Activated CD4-positive, alpha-beta T cell treated with anti-CD3 and anti-CD28 coated beads, Interleukin-2, amount 10 ng/mL, durations not matched to agents 7 days and 5 days (primary cell): ENCODE results near the gene HSPG2. TPM values are rescaled to one million over a fixed set of nuclear protein-coding genes. Genes with fewer than 3 reads are reported as not detected.

Experiments used
- CTCF ChIA-PET: fragments of 350-600 bp; sonication (Branson Sonifier 250); formaldehyde crosslinking; loops from one replicate; lab custom pipeline; 2021; ENCODE audit warnings: antibody characterized with exemption; lab: Charles Lee
- POLR2A ChIA-PET: fragments of 350-600 bp; sonication (Branson Sonifier 250); formaldehyde crosslinking; loops from one replicate; lab custom pipeline; 2021; ENCODE audit warnings: antibody characterized with exemption; lab: Charles Lee
- DNase-seq: peaks from one replicate; pipeline ENCODE4 v3.0.0-alpha.2; 2020
- H3K27ac Mint-ChIP-seq: one replicate; pipeline ENCODE4 v1.8.0; 2021; ENCODE audit warnings: mild to moderate bottlenecking, moderate library complexity, mixed read lengths
- H3K27me3 Mint-ChIP-seq: one replicate; pipeline ENCODE4 v1.8.0; 2021; ENCODE audit warnings: mixed read lengths
- H3K36me3 Mint-ChIP-seq: one replicate; pipeline ENCODE4 v1.8.0; 2021; ENCODE audit warnings: low read depth, mixed read lengths
- H3K4me1 Mint-ChIP-seq: one replicate; pipeline ENCODE4 v1.8.0; 2021; ENCODE audit warnings: mixed read lengths
- H3K4me3 Mint-ChIP-seq: one replicate; pipeline ENCODE4 v1.8.0; 2021; ENCODE audit warnings: mild to moderate bottlenecking, moderate library complexity, mixed read lengths
- H3K9me3 Mint-ChIP-seq: one replicate; pipeline ENCODE4 v1.8.0; 2021; ENCODE audit warnings: mixed read lengths
- total RNA-seq, 2 experiments: library from RNA; stranded (reverse); gene quantifications; one replicate each; pipeline ENCODE4 v1.2.3, GENCODE V29; 2021

HSPG2 gene
- total RNA-seq, 2 experiments from 2014 or later = 1.9 to 2.3 TPM

- no peak for DNase-seq
- Mint-ChIP-seq H3K36me3 (no peaks in the 10 kb centered on the region), H3K4me1 (no peaks in the 10 kb centered on the region), H3K4me3 (no peak overlapping the region), H3K27ac (no peak overlapping the region), H3K27me3 (no peaks in the 10 kb centered on the region), H3K9me3 (no peaks in the 10 kb centered on the region)
- CTCF ChIA-PET = no interaction called here
- POLR2A ChIA-PET = no interaction called here
These were observed 56.5 kb downstream of the HSPG2 start for GRCh38 chr1:21880619-21880970.

DNA sequence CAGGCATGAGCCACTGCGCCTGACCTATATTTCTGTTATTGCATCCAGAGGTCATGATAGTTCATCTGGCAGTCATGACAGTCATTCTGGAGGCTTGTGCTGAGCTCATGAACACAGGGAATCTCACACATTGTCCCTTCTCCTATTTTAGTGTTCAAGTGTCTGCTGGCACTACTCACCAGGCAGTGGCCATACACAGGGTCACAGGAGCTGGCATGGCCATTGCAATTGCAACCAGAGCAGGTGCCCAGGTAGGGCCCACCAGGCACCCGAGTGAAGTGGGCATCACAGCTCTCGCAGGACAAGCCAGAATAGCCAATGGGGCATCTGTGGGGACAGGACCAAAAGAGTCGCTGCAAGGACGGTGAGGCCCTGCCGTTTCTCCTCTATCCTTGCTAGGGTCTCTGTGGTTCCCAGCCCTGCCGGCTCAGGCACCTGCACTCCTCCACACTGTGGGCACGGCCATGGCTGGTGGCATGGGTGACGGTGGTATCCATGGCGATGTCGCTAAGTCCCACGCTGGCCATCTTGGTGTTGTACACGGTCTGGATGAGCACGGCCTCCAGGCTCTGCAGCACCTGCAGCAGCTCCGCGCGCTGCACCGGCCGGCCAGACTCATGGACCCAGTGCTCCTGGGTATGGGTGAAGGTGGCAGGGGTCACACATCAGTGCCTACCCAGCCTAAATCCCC is 57.0 kb downstream of the HSPG2 start:
- Mint-ChIP-seq H3K27ac (no peak overlapping the region), H3K4me3 (no peak overlapping the region), H3K36me3 (no peaks in the 10 kb centered on the region), H3K9me3 (no peaks in the 10 kb centered on the region), H3K4me1 (no peaks in the 10 kb centered on the region), H3K27me3 (no peaks in the 10 kb centered on the region)
- CTCF ChIA-PET = no interaction called here
- POLR2A ChIA-PET = no interaction called here
- no peak for DNase-seq

GRCh38 chr1:21878840-21879478 is 58.2 kb downstream of the HSPG2 start:
- no peak overlapping the region for H3K27ac Mint-ChIP-seq
- POLR2A ChIA-PET = no interaction called here
- no peaks in the 10 kb centered on the region for H3K36me3 Mint-ChIP-seq

DNA sequence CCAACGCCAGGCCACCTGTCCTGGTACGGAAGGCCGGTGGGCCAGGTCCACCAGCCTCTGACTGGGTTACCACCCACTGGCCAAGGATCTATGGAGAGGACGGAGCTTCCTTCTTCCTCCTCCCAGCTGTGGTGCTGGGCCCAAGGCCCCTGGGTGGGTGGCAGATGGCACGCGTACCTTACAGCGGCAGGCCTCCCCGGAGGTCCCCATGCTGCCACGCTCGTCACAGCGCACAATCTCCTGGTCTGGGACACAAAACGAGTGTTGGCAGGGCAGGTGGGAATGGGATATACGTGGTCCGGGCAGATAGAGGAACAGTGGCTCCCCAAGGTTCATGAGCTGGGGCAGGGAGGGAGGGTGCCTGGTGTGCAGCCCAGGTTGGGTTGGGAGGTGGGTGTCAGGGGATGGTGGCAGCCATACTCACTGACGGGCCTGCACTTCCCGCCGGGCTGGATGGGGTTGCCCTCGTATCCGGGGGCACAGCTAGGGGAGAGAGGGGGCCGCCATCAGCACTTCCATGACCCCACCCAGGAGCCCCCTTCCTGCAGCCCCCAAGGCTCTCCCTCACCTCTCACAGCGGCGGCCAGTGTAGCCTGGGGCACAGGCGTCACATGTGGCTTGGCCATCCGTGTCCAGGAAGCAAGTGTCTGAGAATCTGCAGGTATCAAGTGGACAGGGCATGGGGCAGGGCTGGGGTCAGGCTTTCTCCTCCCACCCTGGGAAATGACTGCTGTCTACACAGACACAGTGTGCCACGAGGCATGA is 58.9 kb downstream of the HSPG2 start:
- H3K4me3 Mint-ChIP-seq = no peak overlapping the region
- CTCF ChIA-PET = no interaction called here
- no peaks in the 10 kb centered on the region for H3K36me3 Mint-ChIP-seq
- H3K27ac Mint-ChIP-seq = no peak overlapping the region
- H3K27me3 Mint-ChIP-seq = no peaks in the 10 kb centered on the region
- POLR2A ChIA-PET = no interaction called here
- H3K4me1 Mint-ChIP-seq = no peaks in the 10 kb centered on the region
- no peaks in the 10 kb centered on the region for H3K9me3 Mint-ChIP-seq
- no peak for DNase-seq

More at GRCh38 chr1:21878840-21879478, 58.2 kb downstream of the HSPG2 start:
- CTCF ChIA-PET = no interaction called here
- no peaks in the 10 kb centered on the region for H3K9me3 Mint-ChIP-seq
- no peak for DNase-seq
- H3K4me1 Mint-ChIP-seq = no peaks in the 10 kb centered on the region
- H3K27me3 Mint-ChIP-seq = no peaks in the 10 kb centered on the region
- no peak overlapping the region for H3K4me3 Mint-ChIP-seq

- Mint-ChIP-seq H3K27me3 (no peaks in the 10 kb centered on the region), H3K27ac (no peak overlapping the region), H3K36me3 (no peaks in the 10 kb centered on the region), H3K9me3 (no peaks in the 10 kb centered on the region), H3K4me1 (no peaks in the 10 kb centered on the region), H3K4me3 (no peak overlapping the region)
- POLR2A ChIA-PET = no interaction called here
- CTCF ChIA-PET = no interaction called here
- DNase-seq = no peak
These were observed 60.8 kb downstream of the HSPG2 start for GRCh38 chr1:21876267-21876666.

DNA sequence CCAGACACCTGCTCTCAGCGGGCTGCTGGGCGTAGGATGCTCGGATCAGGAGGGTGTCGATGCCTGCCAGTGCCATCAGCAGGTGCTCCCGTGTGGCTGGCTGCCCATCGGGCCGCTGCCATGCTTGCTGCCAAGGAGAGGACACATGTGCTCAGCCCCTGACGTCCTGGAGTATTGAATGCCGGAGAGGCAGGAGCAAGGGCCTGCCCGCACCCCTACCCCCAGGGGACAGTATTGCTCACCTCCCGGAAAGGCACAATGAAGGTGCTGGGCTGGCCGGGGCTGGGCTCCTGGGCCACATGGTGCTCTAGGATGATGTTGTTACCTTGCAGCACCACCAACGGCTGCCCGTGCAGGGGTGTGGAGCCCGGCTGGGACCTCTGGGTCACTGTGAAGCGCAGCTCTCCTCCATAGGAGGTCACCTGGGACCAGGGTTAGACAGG is 61.5 kb downstream of the HSPG2 start:
- ChIA-PET CTCF (no interaction called here), POLR2A (no interaction called here)
- H3K27ac Mint-ChIP-seq = no peak overlapping the region
- H3K36me3 Mint-ChIP-seq = no peaks in the 10 kb centered on the region
- no peak for DNase-seq
- no peaks in the 10 kb centered on the region for H3K9me3 Mint-ChIP-seq
- H3K27me3 Mint-ChIP-seq = no peaks in the 10 kb centered on the region
- H3K4me3 Mint-ChIP-seq = no peak overlapping the region
- no peaks in the 10 kb centered on the region for H3K4me1 Mint-ChIP-seq

DNA sequence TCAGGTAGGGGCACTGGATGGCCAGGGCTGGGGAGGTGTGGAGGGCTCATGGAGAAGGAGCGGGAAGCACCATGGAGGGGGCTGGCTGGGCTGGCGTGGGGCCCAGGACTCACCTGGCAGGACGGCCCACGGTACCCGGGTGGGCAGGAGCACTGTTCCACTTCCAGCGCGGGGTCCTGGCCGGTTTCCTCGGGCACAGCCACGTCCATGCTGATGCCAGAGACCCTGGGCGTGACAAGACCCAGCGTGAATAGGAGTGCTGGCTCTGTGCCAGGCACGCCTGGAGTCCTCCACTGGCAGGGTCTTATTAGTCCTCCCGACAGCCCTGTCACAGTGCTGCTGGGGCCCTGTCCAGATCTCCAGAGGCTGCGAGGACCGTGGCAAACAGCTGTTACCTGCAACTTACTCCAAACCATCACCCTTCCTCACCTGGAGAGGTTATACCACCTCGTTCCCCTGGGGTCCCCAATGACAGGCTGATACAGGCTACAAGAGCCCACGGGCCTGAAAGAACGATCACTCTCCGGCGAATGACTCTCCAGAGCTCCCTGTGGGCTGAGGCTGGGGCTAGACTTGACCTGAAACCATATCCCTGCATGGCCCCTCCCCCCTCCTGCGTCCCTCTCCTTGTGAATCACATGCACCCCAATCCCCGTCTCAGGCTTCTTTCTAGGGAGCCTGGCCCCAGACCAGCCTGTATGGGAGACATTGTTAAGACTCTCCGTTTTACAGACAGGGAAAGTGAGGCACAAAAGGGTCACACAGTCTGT is 62.1 kb downstream of the HSPG2 start:
- CTCF ChIA-PET = no interaction called here
- POLR2A ChIA-PET = no interaction called here
- no peak overlapping the region for H3K4me3 Mint-ChIP-seq
- H3K36me3 Mint-ChIP-seq = no peaks in the 10 kb centered on the region
- DNase-seq = no peak
- no peaks in the 10 kb centered on the region for H3K4me1 Mint-ChIP-seq
- no peak overlapping the region for H3K27ac Mint-ChIP-seq
- H3K9me3 Mint-ChIP-seq = no peaks in the 10 kb centered on the region
- H3K27me3 Mint-ChIP-seq = no peaks in the 10 kb centered on the region

DNA sequence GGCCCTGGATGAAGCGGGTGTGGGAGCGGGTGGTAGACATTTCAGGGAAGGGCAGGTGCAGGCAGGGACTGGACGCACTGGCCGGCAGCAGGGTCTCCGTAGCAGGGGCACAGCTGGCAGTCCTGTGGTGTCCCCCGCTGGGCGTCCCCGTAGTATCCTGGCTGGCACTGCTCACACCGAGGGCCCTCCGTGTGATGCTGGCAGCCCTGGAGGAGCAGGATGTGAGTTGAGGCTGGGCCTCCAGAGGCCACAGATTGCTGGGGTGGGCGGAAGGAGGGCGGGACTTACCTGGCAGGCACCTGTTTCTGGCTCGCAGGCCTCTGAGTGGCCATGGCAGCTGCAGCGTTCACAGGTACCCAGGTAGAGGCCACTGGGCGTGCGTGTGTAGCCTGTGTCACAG is 62.8 kb downstream of the HSPG2 start:
- Mint-ChIP-seq H3K9me3 (no peaks in the 10 kb centered on the region), H3K27me3 (no peaks in the 10 kb centered on the region), H3K27ac (no peak overlapping the region), H3K4me1 (no peaks in the 10 kb centered on the region), H3K4me3 (no peak overlapping the region), H3K36me3 (no peaks in the 10 kb centered on the region)
- ChIA-PET CTCF (no interaction called here), POLR2A (no interaction called here)
- DNase-seq = no peak

GRCh38 chr1:21873761-21874160 is 63.3 kb downstream of the HSPG2 start:
- H3K27me3 Mint-ChIP-seq = no peaks in the 10 kb centered on the region
- DNase-seq = no peak
- no peak overlapping the region for H3K4me3 Mint-ChIP-seq
- H3K9me3 Mint-ChIP-seq = no peaks in the 10 kb centered on the region
- no peaks in the 10 kb centered on the region for H3K36me3 Mint-ChIP-seq
- H3K4me1 Mint-ChIP-seq = no peaks in the 10 kb centered on the region
- CTCF ChIA-PET = no interaction called here
- H3K27ac Mint-ChIP-seq = no peak overlapping the region
- POLR2A ChIA-PET = no interaction called here

DNA sequence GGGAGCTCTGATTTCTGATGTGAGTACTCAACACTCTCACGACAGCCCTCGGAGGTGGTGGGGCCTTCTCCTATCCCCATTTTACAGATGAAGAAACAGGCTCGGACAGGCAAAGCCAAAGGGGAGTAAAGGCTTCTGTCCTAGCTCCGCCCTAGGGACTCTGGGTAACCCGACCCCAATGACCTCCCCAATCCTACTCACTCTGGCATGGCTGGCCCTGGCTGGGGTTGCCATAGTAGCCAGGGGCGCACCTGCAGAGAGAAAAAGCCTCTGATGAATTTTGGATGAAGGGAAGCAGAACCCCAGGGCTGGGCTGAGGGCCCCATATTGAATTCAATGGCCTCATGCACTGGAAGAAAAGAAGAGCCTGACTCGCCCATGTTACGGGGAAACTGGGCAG is 63.9 kb downstream of the HSPG2 start:
- Mint-ChIP-seq H3K27ac (no peak overlapping the region), H3K9me3 (no peaks in the 10 kb centered on the region), H3K36me3 (no peaks in the 10 kb centered on the region), H3K27me3 (no peaks in the 10 kb centered on the region), H3K4me3 (no peak overlapping the region), H3K4me1 (no peaks in the 10 kb centered on the region)
- ChIA-PET POLR2A (no interaction called here), CTCF (no interaction called here)
- no peak for DNase-seq

- no peak overlapping the region for H3K27ac Mint-ChIP-seq
- no peaks in the 10 kb centered on the region for H3K27me3 Mint-ChIP-seq
- H3K4me3 Mint-ChIP-seq = no peak overlapping the region
- no peaks in the 10 kb centered on the region for H3K9me3 Mint-ChIP-seq
- CTCF ChIA-PET = interaction anchor here (0.6 kb wide), 1 partner anchor 68 kb away, joined by 3 read pairs; no protein-coding TSS in a partner anchor
- no peak for DNase-seq
- POLR2A ChIA-PET = no interaction called here
- no peaks in the 10 kb centered on the region for H3K4me1 Mint-ChIP-seq
- no peaks in the 10 kb centered on the region for H3K36me3 Mint-ChIP-seq
These were observed 64.5 kb downstream of the HSPG2 start for GRCh38 chr1:21872445-21873079.

DNA sequence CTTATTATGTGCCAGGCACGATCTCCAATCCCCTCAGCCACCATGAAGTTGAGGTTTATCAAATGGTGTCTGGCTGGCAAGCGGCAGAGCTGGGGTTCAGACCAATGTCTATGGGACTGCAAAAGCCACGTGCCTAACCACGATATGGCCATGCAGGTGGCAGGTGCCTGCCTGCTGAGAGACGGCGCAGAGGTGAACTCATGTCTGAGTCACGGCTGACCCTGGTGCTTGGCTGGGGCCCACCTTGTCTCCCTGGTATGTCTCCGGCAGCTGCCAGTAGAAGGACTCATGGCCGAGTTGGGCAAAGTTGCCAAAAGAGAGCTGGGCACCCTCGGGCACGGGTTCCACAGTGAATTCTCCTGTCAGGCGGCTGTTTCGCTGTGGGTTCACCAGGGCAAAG is 65.2 kb downstream of the HSPG2 start:
- Mint-ChIP-seq H3K9me3 (no peaks in the 10 kb centered on the region), H3K27me3 (no peaks in the 10 kb centered on the region), H3K4me1 (no peaks in the 10 kb centered on the region), H3K36me3 (no peaks in the 10 kb centered on the region), H3K27ac (no peak overlapping the region), H3K4me3 (no peak overlapping the region)
- DNase-seq = no peak
- POLR2A ChIA-PET = no interaction called here
- CTCF ChIA-PET = no interaction called here
